Retinal pigment epithelial cell (primary cell): ENCODE measurements around the gene SHROOM2.

Source experiments
- DNase-seq: peaks from one replicate; pipeline ENCODE4 v3.0.0-alpha.2; 2010; ENCODE audit warnings: low read depth
- H3K4me3 ChIP-seq: 2 replicates; pipeline ENCODE4 v1.5.1; 2011; ENCODE audit warnings: mild to moderate bottlenecking, low read length, control low read depth, moderate library complexity
- TF ChIP-seq, protein P1 (sequence below): conservative IDR thresholded peaks from 2 replicates; pipeline ENCODE4 v1.5.1; 2011; ENCODE audit warnings: low read depth, low read length, control low read depth, inconsistent platforms

The SHROOM2 gene

DNA sequence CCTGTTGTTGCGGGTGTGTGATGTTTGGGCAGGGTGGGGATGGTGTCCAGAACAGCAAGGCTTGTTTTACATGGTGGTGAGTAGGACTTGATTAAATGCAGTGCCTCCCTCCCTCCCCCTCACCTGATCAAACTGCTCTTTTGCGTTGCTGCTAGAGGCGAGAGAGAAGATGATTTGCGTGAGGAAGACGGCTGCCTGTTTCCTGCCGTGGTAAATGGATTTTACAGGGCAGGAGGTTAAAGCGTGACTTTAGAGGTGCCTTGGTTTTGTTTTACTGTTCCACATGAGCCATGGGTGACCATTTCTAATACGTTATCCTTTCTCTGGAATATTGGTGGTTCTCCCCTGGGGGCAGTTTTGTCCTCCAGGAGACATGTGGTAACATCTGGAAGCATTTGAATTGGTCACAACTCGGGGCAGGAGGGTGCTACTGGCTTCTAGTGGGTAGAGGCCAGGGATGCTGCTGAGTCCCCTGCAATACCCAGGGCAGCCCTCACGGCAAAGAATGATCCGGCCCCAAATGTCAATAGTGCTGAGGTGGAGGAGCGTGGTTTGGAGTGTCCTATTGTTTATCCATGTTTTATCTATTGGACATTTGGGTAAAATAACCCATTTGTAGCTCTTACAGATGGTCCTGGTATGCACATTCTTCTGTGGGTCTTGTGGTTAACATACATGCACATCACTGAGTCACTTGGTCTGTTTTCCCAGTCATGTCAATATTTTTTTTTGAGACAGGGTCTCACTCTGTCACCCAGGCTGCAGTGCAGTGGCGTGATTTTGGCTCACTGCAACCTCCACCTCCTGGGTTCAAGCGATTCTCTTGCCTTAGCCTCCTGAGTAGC, 73.7 kb downstream of the SHROOM2 start:
- no peak overlapping the region for H3K4me3 ChIP-seq
- DNase-seq, result no peak
- TF ChIP-seq, protein P1, sequence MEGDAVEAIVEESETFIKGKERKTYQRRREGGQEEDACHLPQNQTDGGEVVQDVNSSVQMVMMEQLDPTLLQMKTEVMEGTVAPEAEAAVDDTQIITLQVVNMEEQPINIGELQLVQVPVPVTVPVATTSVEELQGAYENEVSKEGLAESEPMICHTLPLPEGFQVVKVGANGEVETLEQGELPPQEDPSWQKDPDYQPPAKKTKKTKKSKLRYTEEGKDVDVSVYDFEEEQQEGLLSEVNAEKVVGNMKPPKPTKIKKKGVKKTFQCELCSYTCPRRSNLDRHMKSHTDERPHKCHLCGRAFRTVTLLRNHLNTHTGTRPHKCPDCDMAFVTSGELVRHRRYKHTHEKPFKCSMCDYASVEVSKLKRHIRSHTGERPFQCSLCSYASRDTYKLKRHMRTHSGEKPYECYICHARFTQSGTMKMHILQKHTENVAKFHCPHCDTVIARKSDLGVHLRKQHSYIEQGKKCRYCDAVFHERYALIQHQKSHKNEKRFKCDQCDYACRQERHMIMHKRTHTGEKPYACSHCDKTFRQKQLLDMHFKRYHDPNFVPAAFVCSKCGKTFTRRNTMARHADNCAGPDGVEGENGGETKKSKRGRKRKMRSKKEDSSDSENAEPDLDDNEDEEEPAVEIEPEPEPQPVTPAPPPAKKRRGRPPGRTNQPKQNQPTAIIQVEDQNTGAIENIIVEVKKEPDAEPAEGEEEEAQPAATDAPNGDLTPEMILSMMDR, result no peak

DNA sequence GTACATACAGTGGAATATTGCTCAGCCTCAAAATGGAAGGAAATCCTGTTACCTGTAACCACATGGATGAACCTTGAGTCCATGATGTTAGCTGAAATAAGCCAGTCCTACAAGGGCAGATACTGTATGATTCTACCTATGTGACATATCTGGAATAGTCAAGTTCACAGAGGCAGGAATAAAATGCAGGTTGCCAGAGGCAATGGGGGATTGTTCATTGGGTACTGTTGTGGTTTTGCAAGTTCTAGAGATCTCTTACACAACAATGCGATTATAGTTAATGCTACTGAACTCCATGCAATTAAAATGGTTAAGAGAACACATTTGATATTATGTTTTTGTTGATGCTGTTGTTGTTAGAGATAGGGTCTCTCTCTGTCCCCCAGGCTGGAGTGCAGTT, 74.6 kb downstream of the SHROOM2 start:
- TF ChIP-seq, protein P1, result no peak
- no peak for DNase-seq
- no peak overlapping the region for H3K4me3 ChIP-seq

DNA sequence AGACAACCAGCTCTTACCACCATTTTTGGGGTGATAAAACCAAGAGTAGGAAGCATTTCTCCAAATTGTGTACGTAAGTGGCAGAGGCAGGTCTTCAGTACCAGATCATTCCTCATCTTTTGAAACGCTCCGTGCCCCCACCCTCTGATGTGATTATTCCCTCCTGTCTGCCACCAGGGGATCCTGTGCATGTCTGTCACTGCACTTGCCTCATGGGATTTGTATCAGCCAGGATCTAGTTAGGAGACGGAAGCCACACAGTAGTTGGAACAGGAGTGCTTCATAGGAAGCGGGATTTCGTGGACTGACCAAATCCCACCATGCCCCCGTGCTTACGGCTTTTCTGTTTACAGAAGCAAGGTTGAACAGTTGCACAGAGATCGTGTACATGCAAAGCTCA, 75.5 kb downstream of the SHROOM2 start:
- TF ChIP-seq, protein P1, result no peak
- H3K4me3 ChIP-seq, result no peak overlapping the region
- no peak for DNase-seq

- TF ChIP-seq, protein P1, result no peak
- DNase-seq, result no peak
- no peak overlapping the region for H3K4me3 ChIP-seq
Measured at GRCh38 chrX:9862525-9862924, 76.3 kb downstream of the SHROOM2 start.

DNA sequence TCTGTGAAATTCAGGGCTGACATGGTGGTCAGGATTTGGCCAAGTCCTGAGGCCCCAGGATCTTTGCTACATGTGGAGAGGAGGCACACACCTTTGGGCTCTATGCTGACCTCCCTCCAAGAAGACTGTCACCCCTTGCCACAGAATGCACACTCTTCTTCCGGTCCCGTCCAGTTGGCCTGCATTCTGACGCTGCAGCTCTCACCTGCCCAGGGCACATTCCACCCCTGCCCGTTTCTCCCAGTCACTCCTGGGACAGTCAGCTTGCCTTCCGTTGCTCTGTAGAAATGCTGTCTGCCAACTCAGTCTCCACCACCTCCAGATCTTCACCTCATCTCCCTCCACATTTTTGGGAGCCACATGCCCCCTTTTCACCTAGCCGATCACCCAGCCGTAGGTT, 76.7 kb downstream of the SHROOM2 start:
- no peak for DNase-seq
- TF ChIP-seq, protein P1, result no peak

DNA sequence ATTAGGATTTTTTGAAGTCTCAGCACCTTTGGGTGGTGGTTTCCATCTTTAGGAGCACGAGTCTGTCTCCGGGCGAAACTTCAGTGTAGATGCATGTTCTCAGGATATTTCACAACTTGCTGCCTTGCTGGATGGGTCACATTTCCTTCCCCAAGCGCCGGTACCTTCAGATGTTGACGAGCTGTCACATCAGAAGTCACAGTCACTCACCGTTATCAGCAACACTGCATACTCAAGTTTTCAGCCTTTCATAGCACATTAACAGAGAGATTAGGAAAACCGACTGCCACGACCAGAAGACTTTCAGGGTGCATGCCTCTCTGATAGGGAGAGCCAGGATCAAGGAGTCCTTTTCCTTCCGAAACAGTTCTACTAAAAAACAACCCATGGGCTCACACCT, 77.8 kb downstream of the SHROOM2 start:
- TF ChIP-seq, protein P1, result no peak
- DNase-seq, result no peak

More for the DNA sequence above, 76.7 kb downstream of the SHROOM2 start:
- H3K4me3 ChIP-seq, result no peak overlapping the region

More for the DNA sequence above, 77.8 kb downstream of the SHROOM2 start:
- no peak overlapping the region for H3K4me3 ChIP-seq
